Mesodermal cell (in vitro differentiated cells): ENCODE results near the gene SNCAIP.

Experiments
- H3K27ac ChIP-seq: 2 replicates; pipeline ENCODE4 v1.7.0; 2013; ENCODE audit warnings: mild to moderate bottlenecking, low read depth, low read length, moderate library complexity; ENCODE audit not compliant: severe bottlenecking
- H3K36me3 ChIP-seq: 2 replicates; pipeline ENCODE4 v1.7.1; 2013; ENCODE audit warnings: mild to moderate bottlenecking, low read length, moderate library complexity; ENCODE audit not compliant: control insufficient read depth, insufficient read depth
- H3K4me1 ChIP-seq: one replicate; pipeline ENCODE4 v1.7.1; 2013; ENCODE audit warnings: mild to moderate bottlenecking, low read length; ENCODE audit not compliant: insufficient read depth, control insufficient read depth, poor library complexity, severe bottlenecking
- H3K4me3 ChIP-seq: 2 replicates; pipeline ENCODE4 v1.7.0; 2013; ENCODE audit warnings: low read length, control low read depth, mild to moderate bottlenecking; ENCODE audit not compliant: insufficient read depth, poor library complexity, severe bottlenecking; ENCODE audit errors: extremely low read depth
- H3K9me3 ChIP-seq: 2 replicates; pipeline ENCODE4 v1.7.1; 2013; ENCODE audit warnings: mild to moderate bottlenecking, low read length, moderate library complexity; ENCODE audit not compliant: control insufficient read depth
- WGBS, 2 experiments: methylation state at CpG; one replicate each; pipeline ENCODE4 v1.1.5; 2013; ENCODE audit warnings: missing lambda C conversion rate in 2 of 2; ENCODE audit not compliant: insufficient coverage in 2 of 2; 5-methylcytosine and 5-hydroxymethylcytosine counted together

Gene SNCAIP

DNA sequence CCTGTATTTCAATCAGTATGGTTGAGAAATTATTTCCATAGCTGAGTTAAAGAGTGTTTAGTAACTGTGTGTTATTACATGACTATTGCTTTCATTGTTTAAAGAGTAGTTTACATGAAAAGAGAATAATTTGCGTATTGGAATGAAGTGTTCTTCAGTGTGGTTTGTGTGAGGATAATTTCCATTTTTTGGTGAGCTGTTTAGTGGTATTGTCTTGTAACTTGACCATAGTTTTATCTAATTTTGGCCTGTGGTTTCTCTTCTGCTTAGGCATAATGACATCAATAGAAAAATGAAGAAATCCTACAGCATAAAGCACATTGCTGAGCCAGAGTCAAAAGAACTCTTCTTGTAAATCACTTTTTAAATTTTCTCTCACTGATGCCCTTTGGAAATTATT is 151.2 kb downstream of the SNCAIP start:
- Histone ChIP-seq H3K36me3 (no peaks in the 10 kb centered on the region), H3K9me3 (no peaks in the 10 kb centered on the region), H3K27ac (no peak overlapping the region), H3K4me3 (no peak overlapping the region), H3K4me1 (no peaks in the 10 kb centered on the region)
- WGBS, 2 experiments: 89 to 100% methylated on average over 1 of the region's 1 CpG

DNA sequence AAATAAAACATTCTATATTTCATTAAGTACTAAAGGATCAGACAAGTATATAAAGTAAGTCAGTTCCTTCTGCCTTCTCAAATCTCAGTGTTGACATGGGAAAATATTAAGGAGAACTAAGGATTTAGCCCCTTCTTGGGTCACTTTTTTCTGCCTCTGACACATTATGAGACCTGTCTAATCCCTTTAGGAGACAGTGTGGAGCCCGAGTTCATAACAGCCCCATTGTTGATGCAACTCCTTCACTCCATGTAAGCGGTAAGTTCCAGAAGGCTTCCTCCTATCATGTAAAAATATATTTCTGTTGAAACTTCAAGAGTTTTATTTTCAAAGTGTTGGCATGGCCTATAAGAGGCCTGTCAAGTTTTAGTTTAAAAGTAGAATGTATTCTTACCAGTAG is 152.2 kb downstream of the SNCAIP start:
- WGBS, 2 experiments: 82% methylated on average over 1 of the region's 2 CpGs; no CpG with 5 or more reads in 1 of the 2 experiments
- H3K9me3 ChIP-seq: no peaks in the 10 kb centered on the region
- H3K4me1 ChIP-seq: no peaks in the 10 kb centered on the region
- H3K27ac ChIP-seq: no peak overlapping the region
- H3K4me3 ChIP-seq: no peak overlapping the region
- no peaks in the 10 kb centered on the region for H3K36me3 ChIP-seq

DNA sequence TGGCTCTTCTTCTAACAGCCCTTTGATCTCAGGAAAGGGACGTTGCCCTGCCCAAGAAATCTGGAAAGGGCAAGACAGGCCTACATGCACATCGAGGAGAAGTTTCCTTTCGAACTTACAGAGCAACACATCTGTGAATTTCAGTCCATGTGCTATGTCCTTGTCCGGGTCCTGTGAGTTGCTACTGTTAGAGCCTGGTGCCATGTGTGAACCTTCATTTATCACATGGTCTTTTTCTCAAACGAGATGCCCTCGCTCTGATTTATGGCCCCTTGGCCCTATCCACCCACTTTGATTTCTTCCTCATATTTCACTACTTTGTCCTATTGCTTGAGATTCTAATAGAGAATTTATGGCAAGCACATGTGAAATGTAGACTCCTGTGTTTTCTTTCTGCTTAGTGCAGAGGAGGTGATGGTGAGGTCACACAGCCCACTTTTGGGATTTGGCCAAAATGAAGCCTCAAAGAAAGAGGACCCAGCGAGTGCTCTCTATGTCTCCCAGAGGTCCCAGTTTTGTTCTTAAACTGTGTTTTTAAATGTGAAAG is 153.1 kb downstream of the SNCAIP start:
- no peaks in the 10 kb centered on the region for H3K9me3 ChIP-seq
- H3K27ac ChIP-seq: no peak overlapping the region
- WGBS, 2 experiments: 83 to 94% methylated on average over 4 to 6 of the region's 7 CpGs
- H3K4me3 ChIP-seq: no peak overlapping the region
- no peaks in the 10 kb centered on the region for H3K36me3 ChIP-seq
- no peaks in the 10 kb centered on the region for H3K4me1 ChIP-seq

DNA sequence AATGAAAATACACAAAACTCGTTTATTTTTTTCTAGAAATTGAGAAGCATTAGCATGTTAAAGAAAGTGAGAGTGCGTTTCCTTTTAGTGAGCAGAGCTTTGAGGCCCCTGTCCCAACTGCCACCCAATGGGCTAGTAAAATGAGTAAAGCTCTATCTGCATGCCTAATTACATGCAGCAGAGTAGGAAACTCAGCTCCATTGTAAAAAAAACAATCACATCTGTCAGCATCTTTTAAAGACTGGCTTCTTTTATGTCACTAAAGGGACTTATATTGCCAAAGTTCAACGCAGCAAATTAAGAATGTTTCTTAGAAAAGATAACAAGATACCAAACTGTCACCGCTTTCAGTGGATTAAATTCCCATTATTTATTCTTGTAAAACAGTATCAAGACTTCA is 154.0 kb downstream of the SNCAIP start:
- WGBS, 2 experiments: 80 to 100% methylated on average over 1 of the region's 4 CpGs
- Histone ChIP-seq H3K4me3 (no peak overlapping the region), H3K27ac (no peak overlapping the region), H3K4me1 (no peaks in the 10 kb centered on the region), H3K9me3 (no peaks in the 10 kb centered on the region), H3K36me3 (no peaks in the 10 kb centered on the region)

DNA sequence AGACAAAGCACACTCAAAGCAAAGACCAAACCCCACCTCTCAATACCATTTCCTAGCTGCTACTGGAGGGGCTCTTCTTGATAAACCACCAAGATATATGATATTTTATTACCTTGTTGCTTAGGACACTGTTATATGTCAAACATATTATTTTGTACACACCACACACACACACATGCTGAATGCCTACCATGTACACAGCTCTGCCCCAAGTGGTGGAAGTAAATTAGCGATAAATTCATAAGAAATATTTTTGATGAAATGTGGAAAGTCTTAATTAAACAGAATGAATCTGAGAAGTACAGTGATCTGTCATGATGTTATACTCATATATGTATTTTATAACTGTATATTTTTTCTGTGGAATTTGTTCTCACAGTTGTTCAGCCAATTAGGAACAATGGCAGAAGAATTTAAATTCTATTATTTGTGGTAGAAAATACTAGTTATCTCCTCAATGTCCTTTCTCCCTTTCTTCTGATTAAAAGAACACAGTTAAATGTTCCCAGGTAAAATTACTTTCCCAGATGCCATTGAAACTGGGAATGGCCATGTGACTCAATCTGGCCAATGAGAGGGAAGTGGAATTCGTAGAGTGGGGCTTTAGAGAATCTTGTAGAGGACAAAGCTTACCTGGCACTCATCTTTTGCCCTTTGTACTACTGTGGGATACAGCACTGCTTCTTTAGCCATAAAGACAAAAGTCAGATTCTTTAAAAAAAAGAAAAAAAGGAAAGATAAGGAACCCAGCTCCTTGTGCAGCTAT is 156.5 kb downstream of the SNCAIP start:
- 100% methylated on average over 1 of the region's 2 CpGs; no CpG with 5 or more reads in 1 of the 2 experiments for WGBS, 2 experiments
- H3K4me1 ChIP-seq: no peaks in the 10 kb centered on the region
- H3K9me3 ChIP-seq: no peaks in the 10 kb centered on the region
- H3K4me3 ChIP-seq: no peak overlapping the region
- no peak overlapping the region for H3K27ac ChIP-seq
- H3K36me3 ChIP-seq: no peaks in the 10 kb centered on the region

DNA sequence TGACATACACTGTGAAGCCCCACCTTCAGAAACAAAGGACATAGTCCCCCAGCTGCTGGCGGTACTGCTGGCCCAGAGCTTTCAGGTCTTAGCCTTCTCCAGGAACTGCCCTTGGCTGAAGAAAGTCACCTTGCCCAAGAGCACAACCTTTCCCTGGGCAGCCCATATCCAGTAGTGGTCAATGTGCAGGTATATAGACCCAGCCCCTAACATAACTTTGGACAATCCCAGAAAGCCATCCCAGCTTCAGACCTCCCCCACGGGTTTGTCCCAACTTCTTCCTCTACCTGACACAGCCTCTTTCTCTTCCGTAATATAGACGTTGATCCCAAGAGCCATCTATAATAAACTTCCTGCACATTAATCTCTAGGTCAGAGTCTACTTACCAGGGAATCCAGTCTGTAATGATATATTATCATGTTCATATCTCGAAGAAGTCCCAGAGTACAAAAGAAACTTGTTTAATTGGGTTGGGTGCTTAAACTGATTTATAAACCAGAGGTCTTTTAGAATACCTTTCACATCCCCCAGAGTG is 157.4 kb downstream of the SNCAIP start:
- 92 to 100% methylated on average over 1 to 2 of the region's 5 CpGs for WGBS, 2 experiments
- no peaks in the 10 kb centered on the region for H3K9me3 ChIP-seq

DNA sequence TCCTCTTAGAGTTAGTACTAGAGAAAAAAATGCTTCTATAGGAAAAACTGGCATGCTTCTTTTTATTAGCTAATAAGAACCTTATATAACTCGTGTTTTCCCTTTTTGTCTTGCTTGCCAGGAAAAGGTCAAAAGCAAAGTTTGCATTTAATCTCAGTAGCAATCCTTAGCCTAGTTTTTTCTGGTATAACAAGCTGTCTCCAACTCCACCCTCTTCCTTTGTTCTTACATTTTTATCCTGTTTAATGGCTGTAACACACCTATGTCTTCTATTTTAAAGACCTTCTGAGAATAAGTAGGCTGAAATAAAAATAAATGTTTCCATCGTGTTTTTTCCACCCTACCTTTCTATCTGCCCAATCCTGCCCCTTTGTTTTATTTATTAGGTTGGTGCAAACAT is 158.3 kb downstream of the SNCAIP start:
- Histone ChIP-seq H3K9me3 (no peaks in the 10 kb centered on the region), H3K4me3 (no peak overlapping the region), H3K27ac (no peak overlapping the region), H3K4me1 (no peaks in the 10 kb centered on the region), H3K36me3 (no peaks in the 10 kb centered on the region)
- WGBS, 2 experiments: 67% methylated on average over 1 of the region's 2 CpGs; no CpG with 5 or more reads in 1 of the 2 experiments

More for the DNA sequence above, 157.4 kb downstream of the SNCAIP start:
- no peaks in the 10 kb centered on the region for H3K4me1 ChIP-seq
- no peak overlapping the region for H3K4me3 ChIP-seq
- H3K27ac ChIP-seq: no peak overlapping the region
- H3K36me3 ChIP-seq: no peaks in the 10 kb centered on the region

DNA sequence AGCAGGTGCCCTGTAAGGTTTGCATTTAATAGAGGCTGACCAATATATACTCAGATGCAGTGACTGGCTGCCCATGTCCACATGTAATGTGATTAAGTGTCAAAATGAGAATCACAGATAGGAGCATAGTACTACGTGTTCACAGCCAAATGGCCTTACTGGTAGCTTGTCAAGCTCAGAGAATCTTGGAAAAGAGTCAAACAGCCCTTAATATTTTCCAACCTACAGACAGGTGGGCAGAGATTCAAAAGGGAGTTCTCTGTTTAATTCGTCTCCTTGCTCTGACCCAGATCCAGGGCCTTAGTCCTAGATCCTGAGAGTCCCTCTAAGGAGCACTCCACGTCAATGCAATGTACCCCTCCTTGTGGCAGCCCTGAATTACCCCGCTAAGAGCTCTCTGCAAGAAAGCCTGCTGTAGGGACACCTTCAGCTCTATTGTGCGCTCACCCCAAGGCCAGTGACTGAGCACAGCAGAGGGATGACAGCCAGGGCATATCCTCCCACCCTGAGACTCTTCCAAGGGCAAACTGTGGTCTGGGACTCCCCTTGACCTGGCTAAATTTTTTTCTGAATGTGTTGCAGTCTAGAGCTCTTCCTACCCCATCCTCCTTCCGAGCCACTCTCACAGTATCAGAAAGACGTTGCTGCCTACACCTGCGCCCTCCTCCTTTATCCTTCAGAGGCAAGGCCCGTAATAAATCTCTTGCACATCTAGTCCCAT is 159.2 kb downstream of the SNCAIP start:
- no peak overlapping the region for H3K4me3 ChIP-seq
- WGBS, 2 experiments: 72 to 85% methylated on average over 7 to 8 of the region's 9 CpGs
- no peaks in the 10 kb centered on the region for H3K9me3 ChIP-seq
- no peaks in the 10 kb centered on the region for H3K36me3 ChIP-seq
- H3K27ac ChIP-seq: no peak overlapping the region
- no peaks in the 10 kb centered on the region for H3K4me1 ChIP-seq

DNA sequence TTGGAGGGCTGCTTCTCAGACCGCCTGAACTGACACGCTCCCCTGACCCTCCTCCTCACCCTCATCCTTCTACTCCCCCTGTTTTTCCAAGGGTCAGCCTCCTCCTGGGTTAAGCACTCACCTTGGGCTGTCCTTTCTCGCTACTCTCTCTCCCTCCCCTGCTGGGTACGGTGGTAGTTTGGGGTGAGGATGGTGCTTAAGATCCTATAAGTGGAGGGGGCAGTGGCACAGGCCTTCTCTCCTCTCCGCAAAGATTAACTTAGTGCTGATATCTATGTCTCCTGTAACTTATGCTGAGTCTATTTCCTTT is 159.7 kb downstream of the SNCAIP start:
- Histone ChIP-seq H3K4me1 (no peaks in the 10 kb centered on the region), H3K36me3 (no peaks in the 10 kb centered on the region), H3K27ac (no peak overlapping the region), H3K9me3 (no peaks in the 10 kb centered on the region), H3K4me3 (no peak overlapping the region)
- 88 to 100% methylated on average over 2 of the region's 5 CpGs for WGBS, 2 experiments

DNA sequence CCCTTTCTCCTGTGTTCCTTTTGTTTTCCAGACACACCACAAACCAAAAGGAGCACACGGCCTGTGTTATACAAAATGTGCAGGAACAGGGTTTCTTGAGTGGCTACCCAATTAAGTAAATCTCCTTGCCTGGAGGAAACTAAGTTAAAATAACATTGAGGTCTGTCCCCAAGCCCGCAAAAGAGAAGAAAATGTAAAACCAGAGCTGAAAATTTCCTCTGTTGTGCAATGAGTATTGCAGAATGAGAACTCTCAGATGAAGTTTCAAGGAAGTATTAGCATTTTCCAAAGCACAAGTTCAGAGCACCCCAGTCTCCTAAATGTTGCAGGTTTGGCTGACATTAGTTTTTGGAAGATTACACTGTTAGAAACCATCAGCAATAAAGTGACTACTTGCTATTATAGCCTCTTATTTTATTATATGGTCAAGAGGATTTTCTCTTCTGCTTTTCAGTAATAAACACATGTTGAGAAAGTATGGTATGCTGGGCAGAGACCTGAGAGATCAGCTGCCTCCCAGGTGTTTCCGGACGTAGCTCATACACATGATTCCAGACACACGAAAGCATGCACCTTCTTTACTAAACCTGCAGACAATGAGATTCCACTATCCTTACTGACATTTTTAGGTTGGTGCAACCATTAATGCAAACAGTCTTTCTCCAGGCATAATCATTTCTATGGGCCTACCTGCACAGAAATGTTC is 161.3 kb downstream of the SNCAIP start:
- Histone ChIP-seq H3K9me3 (no peaks in the 10 kb centered on the region), H3K4me1 (no peaks in the 10 kb centered on the region), H3K36me3 (no peaks in the 10 kb centered on the region), H3K27ac (no peak overlapping the region), H3K4me3 (no peak overlapping the region)
- 86 to 96% methylated on average over 4 of the region's 5 CpGs for WGBS, 2 experiments
